NCI-H2196 treated with DMSO at 0.1 percent for 48 hours (cell line): Measurements from ENCODE around the gene CDYL2.
"Not testable (repeated sequence)": the region's sequence is repeated elsewhere in the genome, so short reads cannot be mapped to it uniquely, and the experiment has no call there.

Experiments used
- DNase-seq: peaks from one replicate; lab custom pipeline; 2025; ENCODE audit not compliant: unreplicated experiment; lab: John Stamatoyannopoulos, UW

CDYL2 gene

GRCh38 chr16:80672379-80672778 lies 132.0 kb downstream of the CDYL2 start:
- no peak for DNase-seq

GRCh38 chr16:80671281-80671849 lies 133.0 kb downstream of the CDYL2 start:
- no peak for DNase-seq

GRCh38 chr16:80670170-80670865 lies 134.1 kb downstream of the CDYL2 start:
- DNase-seq: no peak

GRCh38 chr16:80669673-80670072 lies 134.7 kb downstream of the CDYL2 start:
- DNase-seq: no peak

DNA sequence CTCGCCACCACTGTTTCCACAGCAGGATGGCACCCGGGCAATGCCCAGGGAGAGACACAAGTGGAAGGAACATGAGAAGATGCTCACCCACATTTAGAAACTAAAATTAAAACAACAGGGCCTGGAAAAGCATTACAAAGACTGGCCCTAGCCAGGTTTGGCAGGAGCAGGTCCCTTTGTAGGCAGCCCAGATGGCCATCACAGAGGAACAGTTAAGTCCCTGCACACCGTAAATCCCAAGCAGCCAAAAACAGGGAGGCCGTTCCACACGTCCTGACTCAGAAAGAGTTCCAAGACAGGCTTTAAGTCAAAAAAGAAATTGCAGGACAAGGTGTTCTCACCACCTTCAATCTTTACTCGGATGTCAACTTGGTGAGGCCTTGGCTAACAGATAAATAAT lies 136.5 kb downstream of the CDYL2 start:
- DNase-seq: no peak

DNA sequence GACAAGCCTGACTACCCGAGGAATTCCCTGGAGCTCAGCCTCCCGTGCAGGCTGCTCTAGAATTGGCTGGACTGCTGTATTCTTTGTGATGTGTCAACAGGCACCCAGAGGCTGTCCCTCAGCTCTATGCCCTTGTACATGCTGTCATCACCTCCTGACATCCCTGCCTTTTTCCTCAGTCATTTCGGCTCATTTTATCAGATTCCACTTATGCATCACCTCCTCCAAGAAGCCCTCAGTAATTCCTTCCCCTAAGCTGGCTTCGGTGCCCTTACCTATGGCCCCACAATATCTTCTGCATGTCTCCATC lies 137.2 kb downstream of the CDYL2 start:
- DNase-seq: no peak

DNA sequence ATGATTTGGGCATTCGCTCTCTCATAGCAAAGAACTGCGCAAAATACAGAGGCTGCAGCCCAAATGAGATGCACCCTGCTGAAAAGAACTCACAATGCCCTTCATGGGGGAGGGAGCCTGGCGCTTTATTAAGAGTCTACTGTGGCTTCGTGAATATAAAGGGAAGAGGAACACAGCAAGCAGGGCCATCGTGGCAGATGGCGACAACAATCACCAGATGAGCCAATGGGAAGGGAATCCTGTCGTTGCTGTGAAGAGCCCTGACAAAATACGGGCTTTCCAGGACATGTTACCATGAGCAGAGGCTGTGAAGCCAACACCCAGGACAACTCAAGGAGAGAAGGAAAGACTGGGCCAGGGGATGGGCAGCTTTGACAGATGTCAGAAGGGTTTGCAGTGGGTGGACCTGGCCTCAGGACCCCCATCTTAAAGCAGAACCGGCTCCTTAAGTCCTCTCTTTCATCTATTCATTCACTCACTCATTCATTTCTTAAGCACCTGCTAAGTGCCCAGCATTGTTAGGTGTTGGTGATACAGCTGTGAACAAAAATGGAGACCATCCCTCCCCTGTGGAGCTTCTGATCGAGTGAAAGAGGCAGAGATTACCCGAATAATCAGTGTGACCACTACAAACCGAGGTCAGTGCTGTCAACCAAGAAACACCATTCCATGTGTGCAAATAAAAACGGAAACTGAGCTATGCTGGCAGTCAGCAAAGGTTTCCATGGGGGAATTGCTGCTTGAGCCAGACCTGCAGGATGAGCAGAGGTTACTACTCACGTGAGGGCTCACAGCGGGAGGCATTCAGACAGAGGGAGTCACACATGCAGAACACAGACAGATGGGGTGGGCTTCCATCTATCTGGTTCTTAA lies 137.8 kb downstream of the CDYL2 start:
- DNase-seq: no peak

DNA sequence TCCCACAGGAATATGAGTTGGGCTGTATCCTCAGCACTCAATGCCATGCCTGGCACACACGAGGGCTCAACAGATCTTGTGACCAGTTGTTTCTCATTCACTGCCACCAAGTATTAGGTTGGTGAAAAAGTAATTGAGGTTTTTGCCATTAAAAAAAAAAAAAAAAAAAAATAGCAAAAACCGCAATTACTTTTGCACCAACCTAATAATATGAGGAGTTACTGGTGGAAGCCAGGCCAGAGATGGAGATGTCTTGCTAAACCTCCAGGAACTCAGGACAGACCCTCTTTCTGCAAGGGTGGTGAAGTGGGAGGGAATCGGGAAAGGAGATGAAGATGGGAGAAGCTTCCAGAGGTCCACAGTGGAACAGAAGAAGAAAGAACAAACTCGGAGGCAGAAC lies 139.0 kb downstream of the CDYL2 start:
- no peak for DNase-seq

DNA sequence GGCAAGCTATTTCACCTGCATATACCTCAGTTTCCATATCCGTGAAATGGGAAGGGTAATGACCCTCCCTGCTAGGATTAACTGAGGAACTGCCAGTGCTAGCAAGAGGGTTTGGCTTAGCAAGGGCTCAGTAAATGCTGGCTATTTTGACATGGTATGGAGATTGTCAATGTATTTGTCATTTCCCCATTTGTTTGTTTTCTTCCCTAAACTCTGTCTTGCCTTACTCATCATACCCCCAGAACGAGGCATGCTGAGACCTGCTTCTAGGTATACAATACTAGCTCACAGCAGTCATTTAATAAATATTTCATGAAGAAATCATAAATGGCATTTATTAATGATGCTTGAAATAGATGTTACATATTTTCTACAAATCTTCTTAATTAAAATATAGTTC lies 139.6 kb downstream of the CDYL2 start:
- DNase-seq: no peak

DNA sequence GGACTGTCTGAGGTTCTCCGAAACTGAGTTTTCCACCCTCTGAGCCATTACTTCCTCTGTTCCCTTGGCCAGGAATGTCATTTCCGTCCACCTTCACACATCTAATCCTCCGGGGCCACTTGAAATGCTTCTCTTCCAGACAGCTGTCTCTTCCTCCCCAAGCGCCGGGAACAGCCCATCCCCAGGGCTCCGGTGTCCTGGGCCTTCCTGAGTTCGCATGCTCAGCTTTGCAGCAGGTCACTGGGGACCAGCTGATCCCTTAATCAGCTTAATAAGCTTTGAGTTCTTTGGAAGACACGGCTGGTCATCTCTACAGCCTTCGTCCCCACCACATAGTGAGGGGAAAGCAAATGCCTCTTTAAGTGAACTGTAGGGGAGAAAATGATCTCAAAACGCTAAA lies 140.2 kb downstream of the CDYL2 start:
- no peak for DNase-seq

GRCh38 chr16:80663078-80663477 lies 141.3 kb downstream of the CDYL2 start:
- no peak for DNase-seq

DNA sequence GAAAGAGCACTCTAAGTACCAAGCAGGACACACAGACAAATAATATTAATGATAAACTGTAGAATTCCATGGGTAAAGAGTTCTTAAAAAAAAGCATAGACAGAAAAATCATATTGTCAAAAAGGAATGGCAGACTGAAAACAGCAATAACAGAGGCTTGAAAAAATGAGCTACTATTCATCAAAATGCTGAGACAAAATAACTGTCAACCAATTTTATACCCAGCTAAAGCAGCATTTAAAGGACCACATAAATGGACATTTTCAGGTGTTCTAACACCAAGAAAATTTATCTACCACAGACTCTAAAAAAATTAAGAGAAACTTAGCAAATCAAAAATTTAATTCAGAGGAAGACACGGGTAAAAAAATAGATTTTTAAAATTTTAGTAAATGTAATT lies 144.5 kb downstream of the CDYL2 start:
- no peak for DNase-seq

GRCh38 chr16:80656711-80657150 lies 147.7 kb downstream of the CDYL2 start:
- no peak for DNase-seq

GRCh38 chr16:80656161-80656560 lies 148.2 kb downstream of the CDYL2 start:
- DNase-seq: no peak

- no peak for DNase-seq
Measured at GRCh38 chr16:80655751-80656150, 148.6 kb downstream of the CDYL2 start.

- DNase-seq: no peak
Measured at GRCh38 chr16:80654094-80654862, 150.1 kb downstream of the CDYL2 start.

GRCh38 chr16:80652441-80652840 lies 152.0 kb downstream of the CDYL2 start:
- DNase-seq: no peak

GRCh38 chr16:80650281-80650680 lies 154.1 kb downstream of the CDYL2 start:
- not testable (repeated sequence) for DNase-seq

DNA sequence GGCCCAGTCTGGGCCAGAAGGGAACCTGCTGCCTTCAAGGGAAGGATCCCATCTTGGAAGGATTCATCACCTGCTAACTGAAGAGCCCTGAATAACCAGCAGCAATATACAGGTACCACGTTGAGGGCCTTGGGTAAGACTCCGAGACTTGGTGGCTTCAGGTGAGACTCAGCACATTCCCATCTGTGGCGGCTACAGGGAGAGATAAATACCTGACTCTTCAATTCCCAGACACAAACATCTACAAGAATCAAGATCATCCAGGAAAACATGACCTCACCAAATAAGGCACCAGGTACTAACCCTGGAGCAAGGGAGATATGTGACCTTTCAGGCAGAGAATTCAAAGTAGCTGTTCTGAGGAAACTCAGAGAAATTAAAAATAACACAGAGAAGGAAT lies 164.1 kb downstream of the CDYL2 start:
- DNase-seq: no peak

DNA sequence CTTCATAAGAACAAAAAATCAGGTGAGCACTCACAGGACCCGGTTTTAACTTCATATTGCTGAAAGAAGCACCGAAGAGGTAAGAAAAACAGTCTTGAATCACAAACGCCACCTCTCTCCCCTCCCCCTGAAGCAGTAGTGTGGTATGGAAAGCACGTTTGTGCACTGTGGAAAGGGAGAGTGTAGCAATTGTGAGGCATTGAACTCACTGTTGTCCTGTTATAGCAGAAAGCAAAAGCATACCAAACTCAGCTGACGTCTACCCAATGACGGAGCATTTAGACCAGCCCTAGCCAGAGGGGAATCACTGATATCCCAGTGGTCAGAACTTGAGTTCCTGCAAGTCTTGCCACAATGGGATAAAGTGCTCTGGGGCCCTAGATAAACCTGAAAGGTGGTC lies 164.8 kb downstream of the CDYL2 start:
- no peak for DNase-seq

- no peak for DNase-seq
Measured at GRCh38 chr16:80637621-80638020, 166.8 kb downstream of the CDYL2 start.
